OCI-LY7 (cell line): ENCODE data around the gene GORAB.

Source experiments
- CTCF ChIP-seq: fragments of 200-600 bp; sonication (generic); conservative IDR thresholded peaks from 2 replicates; pipeline ENCODE4 v1.5.1; 2014; ENCODE audit warnings: mild to moderate bottlenecking, antibody characterized with exemption, low read length, moderate library complexity, mixed read lengths
- EZH2phosphoT487 ChIP-seq: fragments of 200-600 bp; sonication (generic); IDR thresholded peaks from 2 replicates; pipeline ENCODE4 v1.6.1; 2018; ENCODE audit warnings: low read depth, borderline replicate concordance, mild to moderate bottlenecking, mixed run types, antibody characterized with exemption, low read length, moderate library complexity, mixed read lengths

DNA sequence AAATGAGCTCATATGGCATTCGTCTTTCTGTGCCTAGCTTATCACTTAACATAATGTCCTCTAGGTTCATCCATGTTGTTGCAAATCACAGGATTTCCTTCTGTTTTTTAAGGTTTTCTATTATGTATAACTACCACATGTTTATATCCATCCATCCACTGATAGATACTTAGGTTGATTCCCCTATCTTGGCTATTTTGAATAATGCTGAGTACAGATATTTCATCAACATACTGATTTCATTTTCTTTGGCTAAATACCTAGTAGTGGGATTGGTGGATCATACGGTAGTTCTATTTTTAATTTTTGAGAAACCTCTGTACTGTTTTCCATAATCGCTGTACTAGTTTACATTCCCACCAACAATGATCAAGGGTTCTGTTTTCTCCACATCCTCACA is 45.0 kb downstream of the GORAB start:
- TF ChIP-seq CTCF, result no peak
- no peak for TF ChIP-seq EZH2phosphoT487
